A204.1 (cell line): ENCODE data around the gene KAZN.

Source experiments
- FAIRE-seq: peaks from 2 replicates; lab custom pipeline; 2012; peaks lifted over from hg19 to GRCh38; lab: Jason Lieb, UNC

KAZN gene

GRCh38 chr1:14715266-14715665, 116.8 kb downstream of the KAZN start:
- no peak for FAIRE-seq

GRCh38 chr1:14715802-14716201, 117.3 kb downstream of the KAZN start:
- FAIRE-seq, result no peak

- no peak for FAIRE-seq
Observed at GRCh38 chr1:14716474-14716873, 118.0 kb downstream of the KAZN start.

GRCh38 chr1:14718476-14718875, 120.0 kb downstream of the KAZN start:
- no peak for FAIRE-seq

- no peak for FAIRE-seq
Observed at GRCh38 chr1:14723401-14723800, 124.9 kb downstream of the KAZN start.

GRCh38 chr1:14724246-14724645, 125.8 kb downstream of the KAZN start:
- no peak for FAIRE-seq

- FAIRE-seq, result no peak
Observed at GRCh38 chr1:14724678-14725077, 126.2 kb downstream of the KAZN start.

- no peak for FAIRE-seq
Observed at GRCh38 chr1:14725238-14725637, 126.8 kb downstream of the KAZN start.

- no peak for FAIRE-seq
Observed at GRCh38 chr1:14725695-14726094, 127.2 kb downstream of the KAZN start.

GRCh38 chr1:14726606-14727005, 128.1 kb downstream of the KAZN start:
- no peak for FAIRE-seq

- FAIRE-seq, result no peak
Observed at GRCh38 chr1:14728516-14728915, 130.0 kb downstream of the KAZN start.

GRCh38 chr1:14732728-14733047, 134.2 kb downstream of the KAZN start:
- no peak for FAIRE-seq

GRCh38 chr1:14733048-14733778, 134.7 kb downstream of the KAZN start:
- FAIRE-seq, result no peak

- FAIRE-seq, result no peak
Observed at GRCh38 chr1:14733779-14734140, 135.3 kb downstream of the KAZN start.

GRCh38 chr1:14735841-14736240, 137.4 kb downstream of the KAZN start:
- FAIRE-seq, result no peak

GRCh38 chr1:14737561-14738094, 139.1 kb downstream of the KAZN start:
- no peak for FAIRE-seq

GRCh38 chr1:14738235-14738634, 139.8 kb downstream of the KAZN start:
- no peak for FAIRE-seq

- no peak for FAIRE-seq
Observed at GRCh38 chr1:14738647-14739046, 140.2 kb downstream of the KAZN start.

GRCh38 chr1:14739082-14739832, 140.8 kb downstream of the KAZN start:
- no peak for FAIRE-seq

- no peak for FAIRE-seq
Observed at GRCh38 chr1:14740016-14740415, 141.5 kb downstream of the KAZN start.

- FAIRE-seq, result no peak
Observed at GRCh38 chr1:14741082-14741481, 142.6 kb downstream of the KAZN start.

GRCh38 chr1:14741532-14741931, 143.0 kb downstream of the KAZN start:
- FAIRE-seq, result no peak

- FAIRE-seq, result no peak
Observed at GRCh38 chr1:14742181-14742980, 143.9 kb downstream of the KAZN start.
